ENCODE measurements around the gene FBXO33.

DNA sequence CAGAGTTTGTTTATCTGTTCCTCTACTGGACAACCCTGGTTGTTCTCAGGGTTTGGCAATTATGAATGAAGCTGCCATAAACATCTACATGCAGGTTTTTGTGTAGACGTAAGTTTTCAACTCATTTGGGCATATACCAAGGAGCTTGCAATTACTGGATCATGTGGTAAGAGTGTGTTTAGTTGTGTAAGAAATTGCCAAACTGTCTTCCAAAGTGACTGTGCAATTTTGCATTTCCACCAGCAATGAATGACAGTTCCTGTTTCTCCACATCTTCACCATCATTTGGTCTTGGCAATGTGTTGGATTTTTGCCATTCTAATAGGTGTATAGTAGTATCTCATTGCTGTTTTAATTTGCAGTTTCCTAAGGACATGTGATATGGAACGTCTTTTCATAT, 39.8 kb upstream of the FBXO33 start:
- TF ChIP-seq, protein P1, sequence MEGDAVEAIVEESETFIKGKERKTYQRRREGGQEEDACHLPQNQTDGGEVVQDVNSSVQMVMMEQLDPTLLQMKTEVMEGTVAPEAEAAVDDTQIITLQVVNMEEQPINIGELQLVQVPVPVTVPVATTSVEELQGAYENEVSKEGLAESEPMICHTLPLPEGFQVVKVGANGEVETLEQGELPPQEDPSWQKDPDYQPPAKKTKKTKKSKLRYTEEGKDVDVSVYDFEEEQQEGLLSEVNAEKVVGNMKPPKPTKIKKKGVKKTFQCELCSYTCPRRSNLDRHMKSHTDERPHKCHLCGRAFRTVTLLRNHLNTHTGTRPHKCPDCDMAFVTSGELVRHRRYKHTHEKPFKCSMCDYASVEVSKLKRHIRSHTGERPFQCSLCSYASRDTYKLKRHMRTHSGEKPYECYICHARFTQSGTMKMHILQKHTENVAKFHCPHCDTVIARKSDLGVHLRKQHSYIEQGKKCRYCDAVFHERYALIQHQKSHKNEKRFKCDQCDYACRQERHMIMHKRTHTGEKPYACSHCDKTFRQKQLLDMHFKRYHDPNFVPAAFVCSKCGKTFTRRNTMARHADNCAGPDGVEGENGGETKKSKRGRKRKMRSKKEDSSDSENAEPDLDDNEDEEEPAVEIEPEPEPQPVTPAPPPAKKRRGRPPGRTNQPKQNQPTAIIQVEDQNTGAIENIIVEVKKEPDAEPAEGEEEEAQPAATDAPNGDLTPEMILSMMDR (IDR thresholded peaks at IDR 0.05), result no peak
- no peak for TF ChIP-seq POLR2AphosphoS5 (IDR thresholded peaks at IDR 0.05)
- no peak for TF ChIP-seq POLR2A (IDR thresholded peaks at IDR 0.05)
